Activated naive CD4-positive, alpha-beta T cell (primary cell): Measurements from ENCODE around the gene BRWD1.

Experiments
- DNase-seq, 4 experiments: peaks; one replicate each; lab custom pipeline; 2025; lab: John Stamatoyannopoulos, UW

Gene BRWD1

DNA sequence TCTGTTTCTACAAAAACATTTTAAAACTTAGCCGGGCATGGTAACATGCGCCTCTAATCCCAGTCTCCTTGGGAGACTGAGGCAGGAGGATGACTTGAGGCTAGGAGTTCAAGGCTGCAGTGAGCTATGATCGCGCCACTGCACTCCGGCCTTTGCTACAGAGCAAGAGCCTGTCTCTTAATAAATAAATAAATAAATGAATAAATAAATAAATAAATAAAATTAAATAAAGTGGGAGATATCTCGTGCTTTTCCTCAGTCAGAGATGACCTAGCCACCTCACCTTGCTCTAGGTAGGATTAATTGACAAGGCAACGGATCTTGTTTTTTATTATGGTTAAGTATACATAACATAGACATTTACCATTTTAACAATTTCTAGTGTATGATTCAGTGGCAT is 14.3 kb upstream of the BRWD1 start:
- no peak for DNase-seq

DNA sequence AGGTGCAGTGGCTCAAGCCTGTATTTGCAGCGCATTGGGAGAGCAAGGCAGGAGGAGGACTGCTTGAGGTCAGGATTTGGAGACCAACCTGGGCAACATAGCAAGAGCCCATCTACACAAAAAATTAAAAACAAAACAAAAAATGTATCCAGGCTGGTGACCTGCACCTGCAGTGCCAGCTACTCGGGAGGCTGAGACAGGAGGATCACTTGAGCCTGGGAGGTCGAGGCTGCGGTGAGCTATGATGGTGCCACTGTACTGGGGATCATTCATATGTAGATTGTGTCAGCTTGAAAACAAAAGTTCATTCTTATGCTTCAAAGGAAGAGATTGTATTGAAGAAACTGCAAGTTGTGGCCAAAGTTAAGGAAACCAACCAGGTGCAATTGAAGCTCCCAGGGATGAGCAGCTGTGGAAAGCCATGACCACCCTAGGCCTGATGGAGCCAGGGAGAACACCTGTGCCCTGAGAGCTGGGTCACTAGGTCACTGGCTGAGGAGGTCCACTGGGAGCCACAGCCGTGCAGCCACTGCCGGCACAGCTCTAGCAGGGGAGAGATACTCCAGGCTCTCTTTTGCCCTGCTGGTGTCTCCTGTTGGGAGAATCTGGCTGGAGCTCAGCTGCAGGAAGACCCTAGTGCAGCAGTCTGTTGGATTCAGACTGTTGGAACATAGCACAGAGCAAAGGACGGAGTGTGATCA is 13.3 kb upstream of the BRWD1 start:
- DNase-seq: no peak

DNA sequence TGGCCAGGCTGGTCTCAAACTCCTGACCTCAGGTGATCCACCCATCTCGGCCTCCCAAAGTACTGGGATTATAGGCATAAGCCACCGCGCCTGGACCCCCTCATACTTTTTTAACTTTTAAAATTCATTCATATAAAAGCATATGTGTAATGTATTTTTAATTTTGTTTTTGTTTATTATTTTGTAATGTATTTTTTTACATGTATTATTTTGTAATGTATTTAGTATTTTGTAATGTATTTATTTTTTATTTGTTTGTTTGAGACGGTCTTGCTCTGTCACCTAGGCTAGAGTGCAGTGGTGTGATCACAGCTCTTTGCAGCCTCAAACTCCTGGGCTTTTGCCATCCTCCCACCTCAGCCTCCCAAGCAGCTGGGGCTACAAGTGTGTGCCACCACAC is 12.0 kb upstream of the BRWD1 start:
- DNase-seq: no peak

GRCh38 chr21:39321424-39321823 is 8.0 kb upstream of the BRWD1 start:
- no peak for DNase-seq

- no peak for DNase-seq
Observed at GRCh38 chr21:39319814-39320332, 6.4 kb upstream of the BRWD1 start.

DNA sequence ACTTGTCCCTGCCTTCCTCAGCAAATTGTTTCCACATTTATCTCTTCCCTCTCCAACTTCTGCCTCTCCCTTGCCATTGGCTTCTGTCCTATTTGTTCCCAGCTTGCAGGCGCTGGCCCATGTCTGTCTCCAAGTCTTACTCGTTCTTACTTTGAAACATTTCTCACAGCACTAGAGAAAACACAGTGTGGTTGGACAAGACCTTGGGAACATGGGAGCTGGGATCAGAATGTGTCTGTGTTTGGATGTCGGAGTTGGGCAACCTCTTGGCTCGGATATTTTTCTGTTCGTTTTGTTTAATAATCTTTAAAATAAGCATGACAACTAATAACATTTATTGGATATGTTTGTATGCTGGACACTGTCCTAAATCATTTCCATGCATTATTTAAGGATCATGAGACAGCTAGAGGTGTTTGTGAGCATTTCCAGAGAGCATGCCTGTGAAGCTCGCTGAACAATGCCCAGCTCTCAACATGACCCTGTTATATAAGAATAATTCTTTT is 5.9 kb upstream of the BRWD1 start:
- no peak for DNase-seq

DNA sequence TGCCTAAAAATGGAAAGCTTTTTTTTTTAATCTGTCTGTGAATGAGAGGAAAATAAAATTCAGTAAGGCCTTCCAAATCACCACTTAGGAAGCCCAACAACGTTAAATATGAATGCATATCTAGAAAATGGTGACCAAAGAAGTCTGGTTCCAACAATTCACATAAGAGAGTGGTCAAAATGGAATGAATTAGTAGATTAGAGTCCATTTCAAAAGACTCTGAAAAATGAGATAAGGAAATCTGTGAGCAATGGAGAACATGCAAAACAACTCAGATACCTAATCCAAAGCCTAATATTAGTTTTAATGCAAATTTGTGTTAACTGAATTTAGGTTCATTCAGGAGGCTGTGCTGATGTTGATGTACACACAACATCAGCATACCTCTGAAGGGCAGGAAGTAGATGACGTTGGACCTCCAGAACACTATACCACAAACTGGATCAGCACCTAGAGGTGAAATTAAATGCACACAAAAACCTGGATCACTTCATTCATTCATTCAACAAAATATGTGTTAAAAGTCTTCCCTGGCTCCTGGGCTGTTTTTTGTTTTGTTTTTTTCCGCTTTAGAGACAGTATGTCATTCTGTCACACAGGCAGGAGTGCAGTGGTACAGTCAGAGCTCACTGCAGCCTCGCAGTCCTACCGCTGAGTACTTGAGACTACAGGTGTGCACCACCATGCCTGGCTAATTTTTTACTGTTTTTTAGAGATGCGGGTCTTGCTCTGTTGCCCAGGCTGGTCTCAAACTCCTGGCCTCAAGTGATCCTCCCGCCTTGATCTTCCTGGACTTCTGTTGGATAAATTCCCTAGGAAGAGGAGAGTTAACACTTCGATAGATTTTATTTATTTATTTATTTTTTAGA is 4.9 kb upstream of the BRWD1 start:
- no peak for DNase-seq

DNA sequence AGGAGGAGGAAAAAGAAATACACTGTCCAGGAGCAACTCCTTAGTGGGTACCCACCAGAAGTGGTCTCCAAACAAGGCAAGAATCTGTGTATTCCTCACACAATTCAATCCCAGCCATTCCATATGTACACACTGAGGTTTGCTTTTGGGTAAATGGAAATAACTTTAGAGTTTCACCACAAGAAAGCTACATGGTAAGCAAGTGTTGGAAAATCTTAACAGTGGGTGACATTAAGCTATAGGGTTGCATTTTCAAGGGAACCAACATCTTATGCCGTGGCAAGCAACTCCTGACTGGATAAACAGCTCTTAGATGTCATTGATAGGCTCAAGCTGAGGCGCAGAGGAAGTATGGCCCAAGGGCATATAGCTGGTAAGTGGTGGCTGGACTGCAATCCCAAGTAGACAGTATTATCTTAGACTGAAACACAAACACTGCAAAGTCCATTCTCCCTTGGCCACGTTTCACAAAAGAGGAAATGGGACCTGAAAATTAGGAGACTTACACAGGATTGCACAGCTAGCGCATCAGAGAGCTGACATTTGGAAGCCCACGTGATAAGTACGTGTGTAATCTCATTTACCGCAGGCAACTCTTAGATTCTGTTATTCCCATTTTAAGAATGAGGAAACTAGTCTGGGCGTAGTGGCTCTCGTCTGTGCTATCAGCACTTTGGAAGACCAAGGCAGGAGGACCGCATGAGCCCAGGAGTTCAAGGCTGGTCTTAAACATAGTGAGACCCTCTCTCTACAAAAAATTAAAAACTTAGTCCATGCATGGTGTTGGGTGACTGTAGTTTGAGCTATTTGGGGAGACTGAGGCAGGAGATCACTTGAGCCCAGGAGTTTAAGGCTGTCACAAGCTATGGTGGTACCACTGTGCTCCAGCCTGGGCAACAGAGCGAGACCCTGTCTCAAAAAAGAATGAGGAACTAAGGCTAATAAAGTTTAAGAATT is 4.0 kb upstream of the BRWD1 start:
- DNase-seq: no peak

- no peak for DNase-seq
Observed at GRCh38 chr21:39316729-39317128, 3.3 kb upstream of the BRWD1 start.

DNA sequence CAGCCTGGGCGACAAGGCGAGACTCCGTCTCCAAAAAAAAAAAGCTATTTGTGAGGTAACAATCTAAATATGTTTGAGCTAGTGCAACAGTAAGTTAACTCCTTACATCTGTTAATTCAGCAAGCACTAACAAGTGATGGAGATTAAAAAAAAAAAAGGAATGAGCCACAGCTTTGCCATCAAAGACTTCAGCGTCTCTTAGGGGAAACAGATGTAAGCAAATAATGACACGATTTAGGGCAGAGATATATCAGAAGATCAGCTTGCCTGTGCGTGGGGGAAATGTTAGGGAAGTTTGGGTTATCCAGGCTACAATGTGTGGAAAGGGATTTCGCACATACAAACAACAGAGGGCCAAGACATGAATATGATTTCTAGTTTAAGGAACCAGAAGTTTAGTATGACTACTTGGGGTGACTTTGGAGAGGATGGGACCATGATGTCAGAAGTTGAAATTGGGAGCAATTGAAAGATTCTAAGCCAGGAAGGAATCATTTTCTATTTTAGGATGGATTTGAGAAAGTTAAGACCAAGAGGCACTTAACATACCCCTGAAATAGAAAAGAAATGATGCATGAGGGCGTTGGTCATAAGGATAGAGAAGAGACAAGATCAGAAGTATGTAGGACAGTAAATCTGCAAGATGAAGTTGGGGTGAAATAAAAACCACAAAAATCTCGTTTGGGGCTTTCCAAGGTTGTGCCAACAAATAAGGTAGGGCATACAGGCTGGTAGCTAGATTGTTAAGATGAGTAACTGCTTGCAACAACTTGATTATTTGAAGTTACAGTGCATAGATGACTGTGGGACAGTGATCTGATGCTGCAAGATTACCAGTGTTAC is 2.4 kb upstream of the BRWD1 start:
- DNase-seq: no peak

DNA sequence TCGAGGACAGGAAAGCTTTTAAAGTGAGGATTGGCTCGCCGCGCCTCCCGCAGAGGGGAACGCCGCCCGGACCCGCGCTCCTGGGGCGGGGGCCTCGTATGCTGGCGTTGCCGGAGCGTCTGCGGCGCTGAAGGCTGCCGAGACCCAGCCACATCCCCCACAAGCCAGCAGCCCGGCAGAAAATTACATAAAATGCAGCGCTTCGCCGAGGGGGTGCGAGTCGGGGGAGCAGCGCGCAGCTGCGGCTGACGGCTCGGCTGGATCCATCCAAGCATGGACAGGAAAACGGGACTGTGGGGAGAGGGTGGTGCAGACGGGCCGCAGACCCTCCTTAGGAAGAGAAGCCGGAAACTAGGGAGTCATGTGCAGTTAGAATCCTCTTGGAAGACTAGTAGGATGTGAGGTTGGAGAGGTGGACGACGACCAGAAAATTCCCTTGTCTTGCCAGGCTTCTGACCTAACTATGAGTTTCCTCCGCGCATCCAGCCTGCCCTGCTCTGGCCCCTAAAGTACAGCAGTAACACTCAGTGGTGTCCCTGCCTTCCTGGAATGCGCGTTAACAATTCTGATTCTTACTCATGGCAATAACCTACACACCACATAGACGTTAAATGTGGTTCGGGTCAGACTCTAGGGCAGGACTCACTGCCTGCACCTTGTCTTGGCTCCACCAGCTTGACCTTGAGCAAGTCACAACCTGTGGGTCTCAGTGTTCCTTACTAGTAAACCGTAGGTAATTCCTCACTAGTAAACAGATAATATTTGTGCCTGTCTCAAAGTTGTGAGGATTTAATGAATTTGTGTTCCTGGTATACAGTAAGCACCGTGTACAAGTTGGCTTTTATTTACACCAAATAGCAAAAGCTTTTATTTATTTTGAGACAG is 953 bp upstream of the BRWD1 start:
- peak in 3 of 4 experiments; percentile 40 to 49 (median 48) for DNase-seq

GRCh38 chr21:39313042-39313570 is 326 bp downstream of the BRWD1 start:
- peak; percentile 20 to 62 (median 56) for DNase-seq

GRCh38 chr21:39312112-39313041 is 1.1 kb downstream of the BRWD1 start:
- peak; percentile 88 to 96 (median 94) for DNase-seq

GRCh38 chr21:39311164-39311563 is 2.3 kb downstream of the BRWD1 start:
- no peak for DNase-seq

DNA sequence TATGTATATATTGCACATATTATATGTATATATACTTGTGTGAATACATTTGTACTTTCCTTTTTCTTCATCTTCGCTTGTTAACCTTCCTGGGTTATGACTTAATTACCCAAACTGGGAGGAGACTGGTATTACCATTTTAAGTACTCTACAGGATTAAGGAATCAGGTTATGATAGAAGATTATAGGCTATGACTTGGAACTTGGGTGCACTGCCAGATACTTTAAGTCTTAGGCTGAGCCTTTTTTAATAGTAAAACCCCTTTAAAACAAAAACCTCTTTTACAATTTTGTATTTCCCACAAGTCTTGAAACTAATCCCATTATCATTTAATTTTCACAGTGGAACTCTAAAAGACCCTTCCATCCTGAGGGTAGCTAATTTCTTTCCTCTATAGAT is 6.0 kb downstream of the BRWD1 start:
- no peak for DNase-seq

DNA sequence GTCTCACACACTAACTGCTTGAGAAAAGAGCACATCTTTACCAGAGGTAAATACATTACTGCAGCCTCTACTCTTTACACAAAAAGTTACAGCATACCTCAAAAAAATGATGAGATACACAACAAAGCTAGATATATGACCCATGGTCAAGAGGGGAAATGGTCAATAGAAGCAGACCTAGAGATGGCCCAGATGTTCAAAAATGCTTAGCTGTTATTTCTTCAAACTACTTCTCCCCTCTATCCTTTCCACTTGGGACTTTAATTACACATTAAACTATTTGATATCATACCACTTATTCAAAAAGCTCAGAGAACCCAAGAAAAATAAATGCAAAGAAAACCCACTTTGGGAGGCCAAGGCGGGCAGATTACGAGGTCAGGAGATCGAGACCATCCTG is 12.8 kb downstream of the BRWD1 start:
- DNase-seq: no peak

DNA sequence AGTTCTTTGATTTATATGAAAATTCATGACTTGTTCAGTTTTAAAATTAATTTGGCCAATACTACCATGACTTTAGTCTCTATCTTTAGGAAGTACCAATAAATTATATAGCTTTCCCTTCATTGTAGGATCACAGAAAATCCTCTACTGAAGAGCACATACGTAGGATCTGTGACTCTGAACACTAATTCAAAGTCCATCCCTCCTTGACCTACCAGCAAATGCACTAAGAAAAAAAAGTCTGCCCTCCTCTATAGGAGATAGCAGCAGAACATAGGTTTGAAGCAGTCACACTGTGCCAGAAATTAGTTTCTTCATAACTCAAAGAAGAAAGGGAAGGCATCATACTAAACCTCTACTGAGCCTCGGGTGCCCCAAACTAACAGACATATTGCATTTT is 16.5 kb downstream of the BRWD1 start:
- DNase-seq: no peak

DNA sequence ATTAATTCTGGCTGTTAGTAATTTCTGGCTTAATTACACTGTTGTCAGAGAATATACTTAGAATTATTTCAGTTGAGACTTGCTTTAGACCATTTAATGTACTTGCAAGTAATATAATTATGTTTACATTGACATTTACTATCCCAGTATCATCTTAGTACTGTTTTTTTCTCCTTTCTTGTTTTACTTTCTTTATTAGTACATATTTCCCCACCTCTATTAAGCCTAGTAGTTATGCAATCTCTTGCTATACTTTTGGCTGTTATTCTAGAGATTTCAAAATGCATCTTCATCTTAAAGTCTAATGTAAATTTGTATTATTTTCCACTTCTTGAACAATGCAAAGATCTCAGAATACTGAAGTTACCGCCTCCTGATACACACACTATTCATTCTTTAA is 24.4 kb downstream of the BRWD1 start:
- DNase-seq: no peak
